WTC11 (cell line): Measurements from ENCODE around the gene ATPAF1. TPM values are rescaled to one million over a fixed set of nuclear protein-coding genes. Genes with fewer than 3 reads are reported as not detected.

Experiments
- ATAC-seq: fragments of 200-7000 bp; cut with Tn5 transposase; 2 replicates; pipeline ENCODE4 v1.10.0; 2021; ENCODE audit warnings: mild to moderate bottlenecking, moderate library complexity
- CTCF ChIA-PET: fragments of 300-600 bp; sonication (Branson Sonifier 250); formaldehyde crosslinking; loops from one replicate; lab custom pipeline; 2021; ENCODE audit warnings: antibody characterized with exemption; lab: Charles Lee
- POLR2A ChIA-PET: fragments of 350-600 bp; sonication (Branson Sonifier 250); formaldehyde crosslinking; loops from one replicate; lab custom pipeline; 2021; ENCODE audit warnings: antibody characterized with exemption; lab: Charles Lee
- DNase-seq: peaks from one replicate; pipeline ENCODE4 v3.0.0; 2021; ENCODE audit warnings: low spot score
- H3K27ac Mint-ChIP-seq: 2 replicates; pipeline ENCODE4 v1.8.0; 2021; ENCODE audit warnings: mixed read lengths
- H3K27me3 Mint-ChIP-seq: 2 replicates; pipeline ENCODE4 v1.8.0; 2021; ENCODE audit warnings: low read depth, mild to moderate bottlenecking, moderate library complexity, mixed read lengths
- H3K36me3 Mint-ChIP-seq: 2 replicates; pipeline ENCODE4 v1.8.0; 2021; ENCODE audit warnings: mixed read lengths
- H3K4me1 Mint-ChIP-seq: 2 replicates; pipeline ENCODE4 v1.8.0; 2022; ENCODE audit warnings: mixed read lengths
- H3K4me3 Mint-ChIP-seq: 2 replicates; pipeline ENCODE4 v1.8.0; 2021; ENCODE audit warnings: mild to moderate bottlenecking, moderate library complexity, mixed read lengths
- H3K9me3 Mint-ChIP-seq: 2 replicates; pipeline ENCODE4 v1.8.0; 2021; ENCODE audit warnings: mixed read lengths
- E2F5 ChIP-seq: sonication (generic); formaldehyde crosslinking; IDR thresholded peaks from 2 replicates; pipeline ENCODE4 v1.8.1; 2022; ENCODE audit warnings: mild to moderate bottlenecking, moderate library complexity, missing genetic modification reagents
- EMX1 ChIP-seq: fragments of 250-450 bp; sonication (Bioruptor Pico); IDR thresholded peaks from 2 replicates; pipeline ENCODE4 v1.8.0; 2021; ENCODE audit warnings: mild to moderate bottlenecking
- ERG ChIP-seq: fragments of 250-450 bp; sonication (Bioruptor Pico); IDR thresholded peaks from 2 replicates; pipeline ENCODE4 v1.8.0; 2021; ENCODE audit warnings: mild to moderate bottlenecking
- HMGXB4 ChIP-seq: sonication (generic); formaldehyde crosslinking; IDR thresholded peaks from 2 replicates; pipeline ENCODE4 v1.8.1; 2023; ENCODE audit warnings: mild to moderate bottlenecking, moderate library complexity, missing genetic modification reagents
- IRF1 ChIP-seq: sonication (generic); formaldehyde crosslinking; IDR thresholded peaks from 2 replicates; pipeline ENCODE4 v1.8.0; 2023; ENCODE audit warnings: missing genetic modification reagents
- IRF2 ChIP-seq: sonication (generic); formaldehyde crosslinking; IDR thresholded peaks from 2 replicates; pipeline ENCODE4 v1.8.0; 2022; ENCODE audit warnings: low read depth, missing genetic modification reagents, borderline replicate concordance
- MAX ChIP-seq: sonication (generic); formaldehyde crosslinking; IDR thresholded peaks from 2 replicates; pipeline ENCODE4 v1.8.0; 2022; ENCODE audit warnings: mild to moderate bottlenecking, missing genetic modification reagents
- MXD4 ChIP-seq: fragments of 250-450 bp; sonication (Bioruptor Pico); IDR thresholded peaks from 2 replicates; pipeline ENCODE4 v1.8.0; 2021; ENCODE audit warnings: mild to moderate bottlenecking, moderate library complexity, borderline replicate concordance
- NFE2L1 ChIP-seq: sonication (generic); formaldehyde crosslinking; IDR thresholded peaks from 2 replicates; pipeline ENCODE4 v1.8.1; 2023; ENCODE audit warnings: missing genetic modification reagents
- PRDM15 ChIP-seq: sonication (generic); formaldehyde crosslinking; IDR thresholded peaks from 2 replicates; pipeline ENCODE4 v1.8.0; 2022; ENCODE audit warnings: missing genetic modification reagents
- TEAD1 ChIP-seq: sonication (generic); formaldehyde crosslinking; IDR thresholded peaks from 2 replicates; pipeline ENCODE4 v1.8.0; 2022; ENCODE audit warnings: mild to moderate bottlenecking, missing genetic modification reagents
- ZNF425 ChIP-seq: fragments of 250-450 bp; sonication (Bioruptor Pico); conservative IDR thresholded peaks from 2 replicates; pipeline ENCODE4 v1.9.0; 2021; ENCODE audit warnings: mild to moderate bottlenecking
- ZNF532 ChIP-seq: fragments of 250-450 bp; sonication (Bioruptor Pico); IDR thresholded peaks from 2 replicates; pipeline ENCODE4 v1.9.0; 2021; ENCODE audit warnings: mild to moderate bottlenecking, borderline replicate concordance
- ZSCAN18 ChIP-seq: fragments of 250-450 bp; sonication (Bioruptor Pico); IDR thresholded peaks from 2 replicates; pipeline ENCODE4 v2.1.2; 2022; ENCODE audit warnings: mild to moderate bottlenecking, moderate library complexity
- total RNA-seq: library from RNA; stranded (reverse); gene quantifications from 3 replicates; pipeline ENCODE4 v1.2.3, GENCODE V29; 2021

The ATPAF1 gene
- total RNA-seq, 1 experiment from 2014 or later = 35.7 TPM

GRCh38 chr1:46619656-46620258, 48.4 kb downstream of the ATPAF1 start:
- POLR2A ChIA-PET = interaction anchor here (0.6 to 1.1 kb wide), 2 partner anchors 16 to 171 kb away, joined by 3 to 5 read pairs; partner anchors contain the start of gene MKNK1
- ATAC-seq (no peak), DNase-seq (no peak)
- Mint-ChIP-seq H3K4me3 (no peak overlapping the region), H3K4me1 (peaks cover 25% of the 10 kb centered on the region), H3K36me3 (no peaks in the 10 kb centered on the region), H3K9me3 (no peaks in the 10 kb centered on the region), H3K27ac (no peak overlapping the region), H3K27me3 (peaks cover 30% of the 10 kb centered on the region)
- CTCF ChIA-PET = interaction anchor here (0.9 to 1.2 kb wide), 3 partner anchors 16 to 98 kb away, joined by 3 to 4 read pairs (median 4); partner anchors contain the start of genes EFCAB14 and MKNK1
- TF ChIP-seq HMGXB4 (no peak), EMX1 (CRISPR knock-in tag) (no peak), PRDM15 (no peak), ZSCAN18 (CRISPR knock-in tag) (no peak), ERG (CRISPR knock-in tag) (no peak), MXD4 (no peak), NFE2L1 (CRISPR knock-in tag) (no peak), E2F5 (no peak), ZNF532 (no peak), IRF2 (CRISPR knock-in tag) (no peak), MAX (CRISPR knock-in tag) (no peak), IRF1 (CRISPR knock-in tag) (no peak), TEAD1 (CRISPR knock-in tag) (no peak), ZNF425 (CRISPR knock-in tag) (no peak)
